K562 (cell line): ENCODE data around the gene ABCA4. TPM values are rescaled to one million over a fixed set of nuclear protein-coding genes. Genes with fewer than 3 reads are reported as not detected.
A peak's percentile ranks its signal among the peaks of the same experiment; 100 is the strongest.

Source experiments
- ATAC-seq: fragments of 200-7000 bp; cut with Tn5 transposase; 3 replicates; pipeline ENCODE4 v1.9.1; 2020; ENCODE audit warnings: moderate library complexity
- BruUV-seq: library from RNA; stranded (reverse); fragments of 400-500 nt; replicated peaks from 2 replicates; lab custom pipeline; 2021; lab: Mats Ljungman, UMichigan
- CTCF ChIA-PET: fragments of 300-600 bp; formaldehyde crosslinking; extraction: SDS; loops from one replicate; lab custom pipeline; 2021; ENCODE audit warnings: low intra/inter-chr PET ratio; lab: Yijun Ruan, JAX
- POLR2A ChIA-PET: fragments of 300-600, 350-650 bp; sonication (Branson Sonifier 250); formaldehyde crosslinking; extraction: SDS; loops from one replicate; lab custom pipeline; 2021; ENCODE audit warnings: antibody characterized with exemption, inconsistent platforms; lab: Yijun Ruan, JAX
- DNase-seq, 4 experiments: peaks; one replicate each; pipeline versions ENCODE4 v3.0.0 to v3.0.0-alpha.2; 2011 to 2018; ENCODE audit warnings: low spot score in 3 of 4, mixed read lengths in 3 of 4; ENCODE audit errors: extremely low read depth in 1 of 4
- FAIRE-seq: peaks from 2 replicates; lab custom pipeline; 2011; peaks lifted over from hg19 to GRCh38; lab: Jason Lieb, UNC
- H2AFZ ChIP-seq: 2 replicates; pipeline ENCODE4 v1.6.0; 2011; ENCODE audit warnings: low read depth, low read length, control low read depth, inconsistent platforms
- H3K27ac ChIP-seq: fragments of 200-600 bp; 3 replicates; pipeline ENCODE4 v1.8.0; 2011; ENCODE audit warnings: low read depth, mild to moderate bottlenecking, control low read depth, inconsistent platforms, low read length, moderate library complexity, mixed read lengths; ENCODE audit errors: extremely low read depth
- H3K27me3 ChIP-seq, 2 experiments: fragments of 300-600 bp in 1 of 2; 2 replicates in 1 of 2; 3 replicates in 1 of 2; pipeline versions ENCODE4 v1.6.0 to v1.8.0; 2011; ENCODE audit warnings: inconsistent platforms in 2 of 2, low read length in 2 of 2, mild to moderate bottlenecking in 1 of 2, mixed read lengths in 1 of 2, moderate library complexity in 1 of 2; ENCODE audit not compliant: control insufficient read depth in 2 of 2, insufficient read depth in 2 of 2
- H3K36me3 ChIP-seq: fragments of 300-600 bp; 3 replicates; pipeline ENCODE4 v1.8.0; 2011; ENCODE audit warnings: mild to moderate bottlenecking, low read length, inconsistent platforms; ENCODE audit not compliant: control insufficient read depth, insufficient read depth
- H3K4me1 ChIP-seq, 2 experiments: fragments of 200-600 bp in 1 of 2; replicated peaks in 1 of 2; 2 replicates in 1 of 2; 3 replicates in 1 of 2; pipeline versions ENCODE4 v1.5.1 to v1.8.0; 2011; ENCODE audit warnings: inconsistent platforms in 2 of 2, low read length in 2 of 2, mild to moderate bottlenecking in 1 of 2, mixed read lengths in 1 of 2, moderate library complexity in 1 of 2; ENCODE audit not compliant: control insufficient read depth in 2 of 2, insufficient read depth in 2 of 2
- H3K4me2 ChIP-seq: 2 replicates; pipeline ENCODE4 v1.6.1; 2011; ENCODE audit warnings: low read length, control low read depth, inconsistent platforms, mixed read lengths; ENCODE audit not compliant: insufficient read depth
- H3K4me3 ChIP-seq: fragments of 200-600 bp; sonication (generic), shearing (Covaris generic); 2 replicates; pipeline ENCODE4 v1.5.1; 2016; ENCODE audit warnings: control low read depth, inconsistent platforms
- H3K79me2 ChIP-seq: fragments of 200-600 bp; 3 replicates; pipeline ENCODE4 v1.8.0; 2011; ENCODE audit warnings: low read length, inconsistent platforms; ENCODE audit not compliant: control insufficient read depth, insufficient read depth
- H3K9ac ChIP-seq, 2 experiments: 2 replicates each; pipeline versions ENCODE4 v1.6.0 to v1.6.1; 2011; ENCODE audit warnings: low read depth in 2 of 2, low read length in 2 of 2, control low read depth in 1 of 2, inconsistent platforms in 1 of 2, mild to moderate bottlenecking in 1 of 2, mixed read lengths in 1 of 2; ENCODE audit not compliant: insufficient read depth in 1 of 2
- H3K9me1 ChIP-seq: one replicate; pipeline ENCODE4 v1.6.0; 2011; ENCODE audit warnings: inconsistent platforms, mild to moderate bottlenecking, low read length, moderate library complexity; ENCODE audit not compliant: control insufficient read depth, insufficient read depth
- H3K9me3 ChIP-seq: replicated peaks from 2 replicates; pipeline ENCODE4 v1.5.1; 2011; ENCODE audit warnings: low read depth, low read length, inconsistent platforms; ENCODE audit not compliant: control insufficient read depth, insufficient read depth
- H4K20me1 ChIP-seq: replicated peaks from 2 replicates; pipeline ENCODE4 v1.6.1; 2011; ENCODE audit warnings: low read length, inconsistent platforms, mixed read lengths; ENCODE audit not compliant: control insufficient read depth, insufficient read depth
- C11orf30 ChIP-seq: fragments of 450-650 bp; IDR thresholded peaks from 2 replicates; pipeline ENCODE4 v1.6.1; 2016; ENCODE audit warnings: low read depth, mild to moderate bottlenecking
- SP2 ChIP-seq: IDR thresholded peaks from 2 replicates; pipeline ENCODE4 v1.6.1; 2011; ENCODE audit warnings: mild to moderate bottlenecking, low read depth, low read length, moderate library complexity; ENCODE audit not compliant: poor library complexity, severe bottlenecking; ENCODE audit errors: extremely low read depth
- STAG1 ChIP-seq: sonication (generic); formaldehyde crosslinking; IDR thresholded peaks from 2 replicates; pipeline ENCODE4 v1.5.0; 2020; ENCODE audit warnings: missing genetic modification reagents, borderline replicate concordance
- ZNF316 ChIP-seq: fragments of 450-650 bp; IDR thresholded peaks from 2 replicates; pipeline ENCODE4 v1.6.1; 2016
- WGBS: fragments of 100-300 bp; shearing (Covaris generic); methylation state at CpG from one replicate; pipeline ENCODE4 v1.1.6; 2016; ENCODE audit warnings: low coverage, mixed read lengths; ENCODE audit not compliant: insufficient coverage; ENCODE audit errors: missing lambda C conversion rate; 5-methylcytosine and 5-hydroxymethylcytosine counted together
- in situ Hi-C: fragments of 300-500 bp; cut with MboI; formaldehyde crosslinking; loops from 4 replicates; pipeline ENCODE4 v1.15.0; 2018; ENCODE audit warnings: inconsistent platforms, mixed read lengths
- intact Hi-C: fragments of 100-400 bp; cut with micrococcal nuclease; formaldehyde crosslinking; loops from 2 replicates; pipeline ENCODE4 v1.14.2; 2022
- polyA plus RNA-seq, 8 experiments: library from polyadenylated mRNA; depleted of rRNA in 4 of 8; stranded (reverse) in 5 of 8; unstranded in 3 of 8; fragments of >200 nt; fragmentation: Nextera tagmentation in 2 of 8; fragmentation: Illumina TruSeq in 1 of 8; extraction: Ambion mirVana in 2 of 8; extraction: Trizol in 1 of 8; gene quantifications; 2 replicates each; pipeline versions ENCODE4 v1.2.1 to v1.2.3, GENCODE V29; 2011 to 2014; ENCODE audit warnings: inconsistent platforms in 1 of 8, missing spikeins in 1 of 8
- total RNA-seq, 7 experiments: library from RNA; depleted of rRNA in 6 of 7; stranded (reverse); fragments of >200 nt in 6 of 7; fragmentation: Illumina TruSeq in 2 of 7; extraction: Trizol in 2 of 7; gene quantifications; 2 replicates each; pipeline versions ENCODE4 v1.2.1 to v1.2.3, GENCODE V29; 2011 to 2021; ENCODE audit warnings: low replicate concordance in 1 of 7

Gene ABCA4
- total and polyA plus RNA-seq, 9 of the 15 experiments (the other 6 are each of a cell fraction or from before 2014, with no cell fraction given), result 0.01 to 0.04 TPM; not detected in 7

GRCh38 chr1:93958726-93959100 lies 162.2 kb downstream of the ABCA4 start (continued):
- no peak for TF ChIP-seq STAG1 (CRISPR knock-in tag)

GRCh38 chr1:93958032-93958725 lies 162.8 kb downstream of the ABCA4 start:
- H3K27me3 ChIP-seq, result no peaks in the 10 kb centered on the region; a peak in 1 of 5 replicates
- intact Hi-C loops, result no loop called here
- in situ Hi-C loops, result no loop called here
- no peak overlapping the region for H2AFZ ChIP-seq
- no peaks in the 10 kb centered on the region for H4K20me1 ChIP-seq
- no peaks in the 10 kb centered on the region for H3K79me2 ChIP-seq
- no peak for DNase-seq
- H3K4me2 ChIP-seq, result no peak overlapping the region
- H3K9ac ChIP-seq, result no peak overlapping the region
- ATAC-seq, result no peak
- no peak for FAIRE-seq
- POLR2A ChIA-PET, result interaction anchor here (0.6 to 2.1 kb wide), 3 partner anchors 9 to 18 kb away, joined by 3 to 5 read pairs (median 3); no protein-coding TSS in a partner anchor
- no peaks in the 10 kb centered on the region for H3K36me3 ChIP-seq
- 0% methylated on average over 1 of the region's 1 CpG for WGBS
- H3K4me3 ChIP-seq, result no peak overlapping the region
- CTCF ChIA-PET, result no interaction called here
- H3K9me3 ChIP-seq, result peaks cover 7% of the 10 kb centered on the region; the same call in 1 of the 2 replicates
- H3K4me1 ChIP-seq, result no peaks in the 10 kb centered on the region
- no peaks in the 10 kb centered on the region for H3K9me1 ChIP-seq
- H3K27ac ChIP-seq, result no peak overlapping the region
- TF ChIP-seq C11orf30 (0 out of 2 replicates have a peak, but pooled peaks have one; percentile 8), SP2 (no peak), ZNF316 (peak; percentile 50)
- no TSS peak for BruUV-seq
